Lower leg skin (tissue), 4 donors: ENCODE measurements around the gene PANK1. TPM values are rescaled to one million over a fixed set of nuclear protein-coding genes. Genes with fewer than 3 reads are reported as not detected.

Source experiments
- DNase-seq, 2 donors: peaks; one replicate each; pipeline ENCODE4 v3.0.0-alpha.2; 2019; ENCODE audit warnings: low spot score in 2 of 2
- H3K4me3 ChIP-seq: fragments of 200-600 bp; sonication (generic); 2 replicates; pipeline ENCODE4 v1.5.1; 2017; ENCODE audit warnings: mild to moderate bottlenecking, low read depth; ENCODE audit not compliant: poor library complexity, severe bottlenecking
- CTCF ChIP-seq, 3 donors: fragments of 450-650 bp; IDR thresholded peaks; one replicate each; pipeline ENCODE4 v1.5.1; 2016; ENCODE audit warnings: antibody characterized with exemption in 3 of 3, mild to moderate bottlenecking in 3 of 3, moderate library complexity in 2 of 3
- POLR2A ChIP-seq, 2 donors: fragments of 450-650 bp; IDR thresholded peaks; one replicate each; pipeline ENCODE4 v1.6.1; 2016 to 2017; ENCODE audit warnings: antibody characterized with exemption in 2 of 2, mild to moderate bottlenecking in 1 of 2, moderate library complexity in 1 of 2
- WGBS, 2 donors: methylation state at CpG; one replicate each; pipeline ENCODE4 v1.1.5; 2018; 5-methylcytosine and 5-hydroxymethylcytosine counted together
- intact Hi-C: fragments of 100-400 bp; cut with DNase I; formaldehyde crosslinking; loops from one replicate; pipeline ENCODE4 v1.15.0; 2023; ENCODE audit warnings: low total_unique reads
- total RNA-seq, 4 donors: library from RNA; depleted of rRNA; stranded (reverse); fragments of >200 nt; gene quantifications; one replicate each; pipeline ENCODE4 v1.1.0, GENCODE V29; 2016

The PANK1 gene
- total RNA-seq, 4 donors from 2014 or later: 10.8 to 36.3 (median 30.2) TPM

- 89 to 90% methylated on average over 7 of the region's 7 CpGs for WGBS, 2 donors
- intact Hi-C loops: no loop called here
Observed at GRCh38 chr10:89555688-89556445, 89.2 kb downstream of the PANK1 start.

DNA sequence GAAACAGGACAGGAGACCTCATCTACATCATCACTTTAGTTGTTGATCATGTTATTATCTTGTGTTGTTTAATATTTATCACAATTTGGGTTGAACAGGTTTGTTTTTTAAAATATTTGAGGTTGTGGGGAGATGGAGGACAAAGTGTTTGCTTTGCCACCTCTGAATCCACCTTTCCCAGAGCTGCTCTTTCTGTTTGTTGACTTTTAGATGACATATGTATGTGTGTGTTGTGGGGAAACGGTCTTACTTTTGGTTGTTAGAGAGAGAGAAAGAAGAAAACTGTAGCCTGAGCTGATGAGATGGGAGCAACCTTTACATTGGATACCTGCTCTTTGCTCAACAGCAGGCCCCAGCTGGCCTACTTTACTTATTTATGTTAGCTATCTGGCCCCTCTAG lies 90.6 kb downstream of the PANK1 start:
- no peak overlapping the region for H3K4me3 ChIP-seq
- intact Hi-C loops: no loop called here
- 88 to 89% methylated on average over 1 of the region's 1 CpG for WGBS, 2 donors
- TF ChIP-seq CTCF (IDR thresholded peaks at IDR 0.05): no peak
- no peak for TF ChIP-seq POLR2A (IDR thresholded peaks at IDR 0.05)
- no peak for DNase-seq

More at GRCh38 chr10:89555688-89556445, 89.2 kb downstream of the PANK1 start:
- no peak for DNase-seq
- no peak for TF ChIP-seq POLR2A (IDR thresholded peaks at IDR 0.05)
- TF ChIP-seq CTCF (IDR thresholded peaks at IDR 0.05): no peak
- no peak overlapping the region for H3K4me3 ChIP-seq

DNA sequence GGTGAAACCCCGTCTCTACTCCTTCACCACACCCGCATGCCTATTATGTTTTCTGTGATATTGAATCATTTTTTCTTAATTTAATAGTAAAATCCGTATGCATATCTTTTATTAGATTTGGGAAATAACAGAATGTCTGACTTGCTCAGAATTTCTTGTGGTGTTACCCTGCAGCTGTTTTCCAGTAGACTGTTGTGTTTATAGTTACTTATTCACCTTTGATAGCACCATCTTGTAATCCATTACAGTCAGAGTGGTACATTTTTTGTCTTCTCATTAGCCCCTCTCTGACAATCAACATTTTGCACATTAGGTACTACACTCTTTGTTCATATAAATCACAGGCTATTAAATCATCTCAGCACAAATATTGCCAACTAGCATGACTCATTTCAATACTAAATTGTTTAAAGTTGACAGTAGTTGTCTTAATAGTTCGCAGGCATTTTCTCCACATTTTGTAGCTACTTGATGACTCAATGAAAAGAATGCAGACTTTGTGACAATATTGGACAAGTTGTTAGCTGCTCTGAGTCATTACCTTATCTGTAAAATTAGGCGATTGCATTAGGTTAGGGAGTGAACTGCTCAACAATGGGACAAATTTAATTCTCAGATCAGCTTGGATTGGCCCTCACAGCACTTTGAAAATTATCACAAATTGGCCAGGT lies 91.8 kb downstream of the PANK1 start:
- DNase-seq: no peak
- H3K4me3 ChIP-seq: no peak overlapping the region
- TF ChIP-seq CTCF (IDR thresholded peaks at IDR 0.05): no peak
- no peak for TF ChIP-seq POLR2A (IDR thresholded peaks at IDR 0.05)
- WGBS, 2 donors: 38 to 41% methylated on average over 5 of the region's 5 CpGs
- intact Hi-C loops: no loop called here

DNA sequence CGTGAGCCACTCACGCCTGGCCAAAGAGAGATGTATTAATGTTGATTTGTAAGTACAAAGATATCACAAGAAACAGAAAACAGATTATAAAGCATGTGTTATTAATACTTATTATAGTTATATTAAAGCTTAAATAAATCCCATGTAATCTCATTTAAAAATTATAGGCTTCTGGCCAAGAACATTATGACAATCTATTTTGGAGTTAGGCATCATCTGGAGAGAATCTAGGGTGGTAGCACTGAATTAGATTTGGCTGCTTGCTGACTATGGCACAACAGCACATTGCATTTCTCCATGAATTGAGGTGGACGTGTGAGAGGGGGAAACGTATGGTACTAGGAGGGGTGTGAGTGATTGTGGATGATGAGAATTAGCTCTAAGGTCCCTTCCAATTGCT lies 92.8 kb downstream of the PANK1 start:
- no peak for DNase-seq
- intact Hi-C loops: no loop called here
- 73 to 87% methylated on average over 4 of the region's 4 CpGs for WGBS, 2 donors
- TF ChIP-seq CTCF (IDR thresholded peaks at IDR 0.05) (no peak), POLR2A (IDR thresholded peaks at IDR 0.05) (no peak)
- no peak overlapping the region for H3K4me3 ChIP-seq

GRCh38 chr10:89550509-89550908 lies 94.5 kb downstream of the PANK1 start:
- intact Hi-C loops: no loop called here
- no peak overlapping the region for H3K4me3 ChIP-seq
- no peak for TF ChIP-seq POLR2A (IDR thresholded peaks at IDR 0.05)
- TF ChIP-seq CTCF (IDR thresholded peaks at IDR 0.05): no peak
- no peak for DNase-seq
- 67 to 70% methylated on average over 5 of the region's 5 CpGs for WGBS, 2 donors
